Activated CD8-positive, alpha-beta memory T cell treated with anti-CD3 and anti-CD28 coated beads, Interleukin-2, amount 10 ng/mL, durations not matched to agents 7 days and 5 days (primary cell): Measurements from ENCODE around the gene LRP5. TPM values are rescaled to one million over a fixed set of nuclear protein-coding genes. Genes with fewer than 3 reads are reported as not detected.
"Not testable (repeated sequence)": the region's sequence is repeated elsewhere in the genome, so short reads cannot be mapped to it uniquely, and the experiment has no call there.

Source experiments
- ATAC-seq: fragments of 150-1000 bp; cut with Tn5 transposase; one replicate; pipeline ENCODE4 v1.10.0; 2021; ENCODE audit warnings: moderate library complexity
- CTCF ChIA-PET: fragments of 350-600 bp; sonication (Branson Sonifier 250); formaldehyde crosslinking; loops from one replicate; lab custom pipeline; 2021; ENCODE audit warnings: antibody characterized with exemption; lab: Charles Lee
- DNase-seq: peaks from one replicate; pipeline ENCODE4 v3.0.0-alpha.2; 2020
- H3K27ac Mint-ChIP-seq: one replicate; pipeline ENCODE4 v1.8.0; 2021; ENCODE audit warnings: mild to moderate bottlenecking, mixed read lengths
- H3K27me3 Mint-ChIP-seq: one replicate; pipeline ENCODE4 v1.8.0; 2021; ENCODE audit warnings: mixed read lengths
- H3K36me3 Mint-ChIP-seq: one replicate; pipeline ENCODE4 v1.8.0; 2021; ENCODE audit warnings: mild to moderate bottlenecking, mixed read lengths
- H3K4me1 Mint-ChIP-seq: one replicate; pipeline ENCODE4 v1.8.0; 2021; ENCODE audit warnings: mixed read lengths
- H3K4me3 Mint-ChIP-seq: one replicate; pipeline ENCODE4 v1.8.0; 2021; ENCODE audit warnings: mild to moderate bottlenecking, moderate library complexity, mixed read lengths
- H3K9me3 Mint-ChIP-seq: one replicate; pipeline ENCODE4 v1.8.0; 2022; ENCODE audit warnings: low read depth, mixed read lengths
- total RNA-seq, 2 experiments: library from RNA; stranded (reverse); gene quantifications; one replicate each; pipeline ENCODE4 v1.2.3, GENCODE V29; 2021

LRP5 gene
- total RNA-seq, 2 experiments from 2014 or later: 15.6 to 16.2 TPM

DNA sequence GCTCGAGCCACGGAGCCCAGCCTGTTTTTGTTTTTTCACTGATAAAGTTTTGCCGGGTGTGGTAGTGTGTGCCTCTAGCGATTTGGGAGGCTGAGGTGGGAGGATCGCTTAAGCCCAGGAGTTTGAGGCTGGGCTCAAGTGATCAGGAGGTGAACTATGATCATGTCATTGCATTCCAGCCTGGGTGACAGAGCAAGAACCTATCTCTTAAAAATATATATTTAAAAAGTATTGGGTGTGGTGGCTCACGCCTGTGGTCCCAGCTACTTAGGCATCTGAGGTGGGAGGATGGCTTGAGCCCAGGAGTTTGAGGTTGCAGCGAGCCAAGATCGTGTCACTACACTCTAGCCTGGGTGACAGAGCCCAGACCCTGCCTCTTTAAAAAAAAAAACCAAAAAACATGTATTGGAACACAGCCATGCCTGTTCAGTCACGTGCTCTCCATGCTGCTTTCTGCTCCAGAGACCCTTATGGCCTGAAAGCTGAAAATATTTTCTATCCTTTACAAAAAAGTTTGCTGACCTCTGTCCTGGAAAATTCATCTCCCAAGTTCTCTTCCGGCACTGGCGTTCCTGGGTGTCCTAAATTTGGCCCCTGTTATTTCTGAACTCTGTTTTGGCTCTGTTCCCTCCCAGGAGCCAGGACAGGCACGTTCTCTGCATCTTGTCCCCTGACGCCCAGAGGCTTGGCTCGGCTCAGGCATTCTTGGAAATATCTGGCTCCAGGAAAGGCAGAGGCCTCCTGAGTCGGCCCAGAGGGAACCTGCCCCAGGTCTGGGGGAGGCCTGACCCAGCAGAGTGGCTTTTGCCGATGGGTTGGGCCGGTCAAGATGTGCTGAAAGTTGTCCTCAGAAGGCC is 86.8 kb downstream of the LRP5 start:
- Mint-ChIP-seq H3K4me1 (no peaks in the 10 kb centered on the region), H3K4me3 (no peak overlapping the region), H3K27ac (no peak overlapping the region), H3K36me3 (no peaks in the 10 kb centered on the region), H3K27me3 (no peaks in the 10 kb centered on the region), H3K9me3 (no peaks in the 10 kb centered on the region)
- CTCF ChIA-PET: interaction anchor here (0.6 to 1.2 kb wide), 2 partner anchors 9 to 23 kb away, joined by 3 read pairs; no protein-coding TSS in a partner anchor
- ATAC-seq (no peak), DNase-seq (no peak)

DNA sequence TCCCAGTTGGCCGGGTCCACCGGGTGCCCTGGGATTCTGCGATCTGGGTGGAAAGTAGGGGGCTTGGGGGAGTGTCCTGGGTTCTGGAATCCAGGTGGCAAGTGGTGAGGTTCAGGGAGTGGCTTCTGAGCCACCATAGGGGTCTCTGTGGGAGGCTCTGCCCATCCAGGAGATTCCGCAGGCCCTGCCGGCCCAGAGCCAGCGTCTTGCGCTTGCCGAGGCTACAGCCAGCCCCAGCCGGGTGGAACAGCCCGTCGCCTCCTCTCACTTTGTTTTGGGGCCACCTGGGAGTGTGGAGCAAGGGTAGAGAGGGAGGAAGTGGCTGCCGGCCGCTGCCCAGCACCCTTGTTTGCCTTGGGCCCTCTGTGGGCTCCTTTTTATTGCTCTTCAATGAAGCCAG is 87.5 kb downstream of the LRP5 start:
- Mint-ChIP-seq H3K4me3 (no peak overlapping the region), H3K9me3 (no peaks in the 10 kb centered on the region), H3K36me3 (no peaks in the 10 kb centered on the region), H3K27me3 (no peaks in the 10 kb centered on the region), H3K4me1 (no peaks in the 10 kb centered on the region), H3K27ac (no peak overlapping the region)
- no peak for ATAC-seq
- DNase-seq: no peak
- CTCF ChIA-PET: no interaction called here

DNA sequence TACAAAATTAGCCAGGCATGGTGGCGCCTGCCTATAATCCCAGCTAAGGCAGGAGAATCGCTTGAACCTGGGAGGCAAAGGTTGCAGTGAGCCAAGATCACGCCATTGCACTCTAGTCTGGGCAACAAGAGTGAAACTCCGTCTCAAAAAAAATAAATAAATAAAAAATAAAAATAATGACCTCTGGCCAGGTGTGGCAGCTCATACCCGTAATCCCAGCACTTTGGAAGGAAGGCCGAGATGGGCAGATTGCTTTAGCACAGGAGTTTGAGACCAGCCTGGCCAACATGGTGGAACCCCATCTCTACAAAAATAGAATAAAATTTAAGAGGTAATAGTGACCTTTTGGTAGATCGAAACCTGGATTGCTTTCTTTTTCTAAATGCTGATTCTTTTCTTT is 88.2 kb downstream of the LRP5 start:
- H3K36me3 Mint-ChIP-seq, ATAC-seq, DNase-seq, H3K9me3 Mint-ChIP-seq, H3K4me1 Mint-ChIP-seq, CTCF ChIA-PET, H3K4me3 Mint-ChIP-seq, H3K27me3 Mint-ChIP-seq, H3K27ac Mint-ChIP-seq: not testable (repeated sequence)

DNA sequence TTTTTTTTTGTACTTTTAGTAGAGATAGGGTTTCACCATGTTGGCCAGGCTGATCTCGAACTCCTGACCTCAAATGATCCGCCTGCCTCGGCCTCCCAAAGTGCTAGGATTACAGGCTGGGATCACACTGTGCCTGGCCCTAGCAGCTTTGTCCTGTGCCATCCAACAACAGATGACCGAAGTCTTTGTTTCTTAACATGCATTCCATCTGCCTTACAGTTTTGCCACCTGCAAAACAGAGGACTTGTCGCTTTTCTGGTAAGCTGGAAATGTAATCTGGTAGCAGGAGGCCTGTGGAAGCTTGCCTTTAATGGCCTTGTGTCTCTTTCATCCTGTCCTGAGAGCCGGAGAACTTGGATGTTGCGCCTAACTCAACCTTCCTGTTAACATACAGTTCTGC is 89.5 kb downstream of the LRP5 start:
- Mint-ChIP-seq H3K27ac (no peak overlapping the region), H3K4me3 (no peak overlapping the region), H3K27me3 (no peaks in the 10 kb centered on the region), H3K4me1 (no peaks in the 10 kb centered on the region), H3K9me3 (no peaks in the 10 kb centered on the region), H3K36me3 (no peaks in the 10 kb centered on the region)
- CTCF ChIA-PET: no interaction called here
- no peak for DNase-seq
- ATAC-seq: no peak

DNA sequence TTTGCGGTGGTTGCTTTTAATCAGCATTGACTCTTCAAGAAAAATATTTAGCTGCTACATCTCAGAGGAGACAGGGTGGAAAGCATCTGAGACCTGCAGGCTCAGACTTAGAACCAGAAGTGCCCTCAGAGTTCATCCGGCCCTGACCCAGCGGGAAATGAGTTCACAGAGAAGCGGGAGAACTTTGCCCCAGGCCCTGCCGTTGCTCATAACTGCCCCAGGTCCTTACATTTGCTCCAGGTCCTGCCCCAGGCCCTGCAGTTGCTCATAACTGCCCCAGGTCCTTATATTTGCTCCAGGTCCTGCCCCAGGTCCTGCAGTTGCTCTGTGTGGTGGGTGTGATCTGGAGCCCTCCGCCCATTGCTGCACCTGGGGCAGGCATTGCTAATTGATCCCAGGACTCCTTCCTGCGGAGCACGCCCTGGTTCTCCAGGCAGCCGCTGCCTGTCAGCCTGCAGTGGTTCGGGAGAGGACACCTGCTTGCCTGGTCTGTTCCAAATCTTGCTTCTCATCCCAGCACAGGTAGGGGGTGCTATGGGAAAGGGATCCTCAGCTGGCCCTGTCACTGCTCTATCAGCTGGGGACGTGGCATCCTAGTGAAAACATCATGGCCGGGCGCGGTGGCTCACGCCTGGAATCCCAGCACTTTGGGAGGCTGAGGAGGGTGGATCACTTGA is 90.1 kb downstream of the LRP5 start:
- CTCF ChIA-PET: interaction anchor here (1.5 kb wide), 1 partner anchor 10 kb away, joined by 3 read pairs; no protein-coding TSS in a partner anchor
- H3K9me3 Mint-ChIP-seq: no peaks in the 10 kb centered on the region
- no peak overlapping the region for H3K27ac Mint-ChIP-seq
- no peaks in the 10 kb centered on the region for H3K27me3 Mint-ChIP-seq
- no peaks in the 10 kb centered on the region for H3K4me1 Mint-ChIP-seq
- no peak for DNase-seq
- H3K4me3 Mint-ChIP-seq: no peak overlapping the region
- ATAC-seq: no peak
- no peaks in the 10 kb centered on the region for H3K36me3 Mint-ChIP-seq

DNA sequence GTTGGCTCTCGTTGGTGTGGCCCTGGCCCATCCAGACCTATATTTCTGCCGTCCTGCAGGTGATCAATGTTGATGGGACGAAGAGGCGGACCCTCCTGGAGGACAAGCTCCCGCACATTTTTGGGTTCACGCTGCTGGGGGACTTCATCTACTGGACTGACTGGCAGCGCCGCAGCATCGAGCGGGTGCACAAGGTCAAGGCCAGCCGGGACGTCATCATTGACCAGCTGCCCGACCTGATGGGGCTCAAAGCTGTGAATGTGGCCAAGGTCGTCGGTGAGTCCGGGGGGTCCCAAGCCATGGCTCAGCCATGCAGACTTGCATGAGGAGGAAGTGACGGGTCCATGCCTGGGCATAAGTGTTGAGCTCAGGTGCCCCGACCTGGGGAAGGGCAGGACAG is 91.0 kb downstream of the LRP5 start:
- DNase-seq (no peak), ATAC-seq (no peak)
- Mint-ChIP-seq H3K27ac (no peak overlapping the region), H3K36me3 (no peaks in the 10 kb centered on the region), H3K27me3 (no peaks in the 10 kb centered on the region), H3K4me1 (no peaks in the 10 kb centered on the region), H3K9me3 (no peaks in the 10 kb centered on the region), H3K4me3 (no peak overlapping the region)
- CTCF ChIA-PET: interaction anchor here (1.5 kb wide), 1 partner anchor 9 kb away, joined by 3 read pairs; no protein-coding TSS in a partner anchor

DNA sequence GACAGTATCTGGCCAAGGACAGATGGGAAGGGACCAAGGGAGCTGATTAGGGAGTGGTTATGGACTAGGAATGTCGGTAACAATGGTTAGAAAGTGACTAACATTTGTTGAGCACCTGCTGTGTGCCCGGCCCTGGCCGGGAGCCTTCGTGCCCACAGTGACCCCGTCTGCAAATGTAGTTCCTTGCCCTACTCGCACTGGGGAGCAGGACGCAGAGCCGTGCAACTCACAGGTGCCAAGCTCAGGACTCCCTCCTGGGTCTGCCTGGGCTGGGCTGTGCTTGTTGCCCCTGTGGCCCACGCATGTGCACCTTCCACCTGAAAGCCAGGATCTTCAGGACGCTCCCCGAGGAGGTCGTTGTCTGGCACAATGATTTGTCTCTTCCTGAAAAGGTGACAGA is 91.4 kb downstream of the LRP5 start:
- H3K4me1 Mint-ChIP-seq: no peaks in the 10 kb centered on the region
- DNase-seq: no peak
- no peak overlapping the region for H3K27ac Mint-ChIP-seq
- no peaks in the 10 kb centered on the region for H3K36me3 Mint-ChIP-seq
- no peak for ATAC-seq
- CTCF ChIA-PET: interaction anchor here (1.5 kb wide), 1 partner anchor 8 kb away, joined by 3 read pairs; no protein-coding TSS in a partner anchor
- H3K27me3 Mint-ChIP-seq: no peaks in the 10 kb centered on the region
- H3K9me3 Mint-ChIP-seq: no peaks in the 10 kb centered on the region
- no peak overlapping the region for H3K4me3 Mint-ChIP-seq

DNA sequence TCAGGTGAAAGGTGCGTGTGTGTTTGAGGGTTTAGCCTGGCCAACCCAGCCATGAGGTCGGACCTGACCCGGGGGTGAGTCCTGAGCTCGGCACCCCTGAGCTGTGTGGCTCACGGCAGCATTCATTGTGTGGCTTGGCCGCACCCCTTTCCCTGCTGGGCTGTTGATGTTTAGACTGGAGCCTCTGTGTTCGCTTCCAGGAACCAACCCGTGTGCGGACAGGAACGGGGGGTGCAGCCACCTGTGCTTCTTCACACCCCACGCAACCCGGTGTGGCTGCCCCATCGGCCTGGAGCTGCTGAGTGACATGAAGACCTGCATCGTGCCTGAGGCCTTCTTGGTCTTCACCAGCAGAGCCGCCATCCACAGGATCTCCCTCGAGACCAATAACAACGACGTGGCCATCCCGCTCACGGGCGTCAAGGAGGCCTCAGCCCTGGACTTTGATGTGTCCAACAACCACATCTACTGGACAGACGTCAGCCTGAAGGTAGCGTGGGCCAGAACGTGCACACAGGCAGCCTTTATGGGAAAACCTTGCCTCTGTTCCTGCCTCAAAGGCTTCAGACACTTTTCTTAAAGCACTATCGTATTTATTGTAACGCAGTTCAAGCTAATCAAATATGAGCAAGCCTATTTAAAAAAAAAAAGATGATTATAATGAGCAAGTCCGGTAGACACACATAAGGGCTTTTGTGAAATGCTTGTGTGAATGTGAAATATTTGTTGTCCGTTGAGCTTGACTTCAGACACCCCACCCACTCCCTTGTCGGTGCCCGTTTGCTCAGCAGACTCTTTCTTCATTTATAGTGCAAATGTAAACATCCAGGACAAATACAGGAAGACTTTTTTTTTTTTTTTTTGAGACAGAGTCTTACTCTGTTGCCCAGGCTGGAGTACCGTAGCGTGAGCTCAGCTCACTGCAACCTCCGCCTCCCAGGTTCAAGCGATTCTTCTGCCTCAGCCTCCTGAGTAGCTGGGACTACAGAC is 94.2 kb downstream of the LRP5 start:
- no peak for ATAC-seq
- H3K9me3 Mint-ChIP-seq: no peaks in the 10 kb centered on the region
- DNase-seq: no peak
- H3K4me1 Mint-ChIP-seq: no peaks in the 10 kb centered on the region
- no peaks in the 10 kb centered on the region for H3K36me3 Mint-ChIP-seq
- no peak overlapping the region for H3K4me3 Mint-ChIP-seq
- no peaks in the 10 kb centered on the region for H3K27me3 Mint-ChIP-seq
- H3K27ac Mint-ChIP-seq: no peak overlapping the region
- CTCF ChIA-PET: interaction anchor here (0.6 to 0.7 kb wide), 2 partner anchors 105 to 198 kb away, joined by 4 to 5 read pairs; no protein-coding TSS in a partner anchor

DNA sequence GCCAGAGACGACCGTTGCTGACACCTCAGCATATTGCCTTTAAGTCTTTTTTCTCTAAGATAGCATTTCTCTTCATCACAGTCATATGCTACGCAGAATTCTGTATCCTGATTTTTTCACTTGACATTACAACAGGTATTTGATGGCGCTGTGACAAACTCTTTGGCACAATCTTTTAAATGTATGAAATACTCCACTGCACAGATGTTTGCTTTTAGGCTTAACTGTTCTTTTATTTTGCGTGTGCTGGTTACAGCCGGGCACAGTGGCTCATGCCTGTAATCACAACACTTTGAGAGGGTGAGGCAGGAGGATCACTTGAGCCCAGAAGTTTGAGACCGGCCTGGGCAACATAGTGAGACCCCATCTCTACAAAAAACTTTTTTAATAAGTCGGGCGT is 96.1 kb downstream of the LRP5 start:
- H3K4me3 Mint-ChIP-seq: no peak overlapping the region
- no peaks in the 10 kb centered on the region for H3K9me3 Mint-ChIP-seq
- ATAC-seq (no peak), DNase-seq (no peak)
- CTCF ChIA-PET: no interaction called here
- H3K27ac Mint-ChIP-seq: no peak overlapping the region
- H3K4me1 Mint-ChIP-seq: peaks cover 15% of the 10 kb centered on the region
- H3K36me3 Mint-ChIP-seq: peaks cover 1% of the 10 kb centered on the region
- H3K27me3 Mint-ChIP-seq: no peaks in the 10 kb centered on the region

DNA sequence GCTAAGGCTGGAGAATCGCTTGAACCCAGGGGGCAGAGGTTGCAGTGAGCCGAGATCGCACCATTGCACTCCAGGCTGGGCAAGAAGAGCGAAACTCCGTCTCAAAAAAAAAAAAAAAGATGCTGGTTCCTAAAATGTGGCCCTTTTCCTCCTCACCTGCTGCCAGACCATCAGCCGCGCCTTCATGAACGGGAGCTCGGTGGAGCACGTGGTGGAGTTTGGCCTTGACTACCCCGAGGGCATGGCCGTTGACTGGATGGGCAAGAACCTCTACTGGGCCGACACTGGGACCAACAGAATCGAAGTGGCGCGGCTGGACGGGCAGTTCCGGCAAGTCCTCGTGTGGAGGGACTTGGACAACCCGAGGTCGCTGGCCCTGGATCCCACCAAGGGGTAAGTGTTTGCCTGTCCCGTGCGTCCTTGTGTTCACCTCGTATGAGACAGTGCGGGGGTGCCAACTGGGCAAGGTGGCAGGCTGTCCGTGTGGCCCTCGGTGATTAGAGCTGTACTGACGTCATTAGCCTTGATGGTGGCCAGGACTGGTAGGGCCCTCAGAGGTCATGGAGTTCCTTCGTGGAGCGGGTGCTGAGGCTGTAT is 97.5 kb downstream of the LRP5 start:
- Mint-ChIP-seq H3K36me3 (peaks cover 1% of the 10 kb centered on the region), H3K4me1 (peaks cover 20% of the 10 kb centered on the region), H3K4me3 (no peak overlapping the region), H3K9me3 (no peaks in the 10 kb centered on the region), H3K27me3 (no peaks in the 10 kb centered on the region), H3K27ac (no peak overlapping the region)
- CTCF ChIA-PET: no interaction called here
- ATAC-seq (no peak), DNase-seq (no peak)

DNA sequence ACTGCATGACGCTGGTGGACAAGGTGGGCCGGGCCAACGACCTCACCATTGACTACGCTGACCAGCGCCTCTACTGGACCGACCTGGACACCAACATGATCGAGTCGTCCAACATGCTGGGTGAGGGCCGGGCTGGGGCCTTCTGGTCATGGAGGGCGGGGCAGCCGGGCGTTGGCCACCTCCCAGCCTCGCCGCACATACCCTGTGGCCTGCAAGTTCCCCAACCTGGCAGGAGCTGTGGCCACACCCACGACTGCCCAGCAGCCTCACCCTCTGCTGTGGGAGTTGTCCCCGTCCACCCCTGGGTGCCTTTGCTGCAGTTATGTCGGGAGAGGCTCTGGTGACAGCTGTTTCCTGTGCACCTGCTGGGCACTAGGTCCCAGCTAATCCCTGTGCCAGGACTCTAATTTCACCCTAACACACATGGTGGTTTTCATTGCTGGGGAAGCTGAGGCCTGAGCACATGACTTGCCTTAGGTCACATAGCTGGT is 99.2 kb downstream of the LRP5 start:
- H3K9me3 Mint-ChIP-seq: no peaks in the 10 kb centered on the region
- no peak overlapping the region for H3K4me3 Mint-ChIP-seq
- no peak overlapping the region for H3K27ac Mint-ChIP-seq
- CTCF ChIA-PET: interaction anchor here (1.2 kb wide), 1 partner anchor 8 kb away, joined by 3 read pairs; no protein-coding TSS in a partner anchor
- ATAC-seq (no peak), DNase-seq (no peak)
- H3K4me1 Mint-ChIP-seq: peaks cover 21% of the 10 kb centered on the region
- peaks cover 1% of the 10 kb centered on the region for H3K36me3 Mint-ChIP-seq
- H3K27me3 Mint-ChIP-seq: no peaks in the 10 kb centered on the region

DNA sequence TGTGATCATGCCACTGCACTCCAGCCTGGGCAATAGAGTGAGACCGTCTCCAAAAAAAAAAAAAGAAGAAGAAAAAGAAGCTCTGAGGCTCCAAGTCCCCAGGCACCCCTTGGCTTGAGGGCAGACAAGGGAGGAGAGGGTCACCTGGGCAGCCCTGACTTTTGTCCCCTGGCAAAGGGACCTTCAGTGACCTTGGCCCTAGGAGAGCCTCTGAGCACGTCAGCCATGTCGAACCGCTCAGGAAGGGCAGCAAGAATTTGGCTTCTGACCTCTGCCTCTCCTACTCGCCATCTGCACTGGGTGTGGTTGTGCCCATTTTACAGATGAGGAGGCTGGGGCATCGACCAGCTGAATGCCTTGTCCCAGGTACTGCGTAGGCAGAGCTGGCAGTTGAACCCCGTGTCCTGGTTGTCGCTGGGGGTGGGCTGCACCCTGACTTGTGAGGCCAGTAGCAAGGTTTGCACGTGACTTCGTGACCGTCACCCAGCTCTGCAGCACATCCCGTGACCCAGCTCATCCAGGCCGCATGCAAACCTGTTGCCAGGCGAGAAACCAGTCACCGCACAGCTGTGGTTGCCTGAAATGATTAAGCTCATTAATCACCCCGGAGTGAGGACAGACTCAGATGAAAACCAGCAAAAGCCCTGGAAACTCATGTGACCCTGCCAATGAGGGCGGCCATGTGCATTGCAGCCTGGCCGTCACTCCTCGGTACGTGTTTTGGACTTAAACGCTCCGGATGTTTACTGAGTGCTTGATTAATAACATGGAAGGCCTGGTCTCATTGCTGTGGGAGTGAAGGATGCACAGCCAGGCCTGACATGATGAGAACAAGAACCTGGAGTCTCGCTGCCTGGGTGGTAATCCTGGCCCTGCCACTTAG is 100.4 kb downstream of the LRP5 start:
- Mint-ChIP-seq H3K27me3 (no peaks in the 10 kb centered on the region), H3K27ac (no peak overlapping the region), H3K4me3 (no peak overlapping the region), H3K9me3 (no peaks in the 10 kb centered on the region), H3K36me3 (peaks cover 3% of the 10 kb centered on the region), H3K4me1 (peaks cover 28% of the 10 kb centered on the region)
- DNase-seq (peak; percentile 87), ATAC-seq (peak; percentile 79)
- CTCF ChIA-PET: interaction anchor here (0.5 to 1.2 kb wide), 2 partner anchors 9 to 189 kb away, joined by 3 read pairs; no protein-coding TSS in a partner anchor
